Stimulated activated CD8-positive, alpha-beta memory T cell treated with anti-CD3 and anti-CD28 coated beads, Interleukin-15, amount 100 ng/mL, for 4 hours (primary cell): ENCODE measurements around the gene TNFRSF8.
"Not testable (repeated sequence)": the region's sequence is repeated elsewhere in the genome, so short reads cannot be mapped to it uniquely, and the experiment has no call there.

Experiments used
- DNase-seq, 2 donors: peaks; one replicate each; pipeline ENCODE4 v3.0.0-alpha.2; 2020; ENCODE audit warnings: low read depth in 2 of 2

Gene TNFRSF8

GRCh38 chr1:12038356-12039163 lies 24.5 kb upstream of the TNFRSF8 start:
- no peak for DNase-seq

DNA sequence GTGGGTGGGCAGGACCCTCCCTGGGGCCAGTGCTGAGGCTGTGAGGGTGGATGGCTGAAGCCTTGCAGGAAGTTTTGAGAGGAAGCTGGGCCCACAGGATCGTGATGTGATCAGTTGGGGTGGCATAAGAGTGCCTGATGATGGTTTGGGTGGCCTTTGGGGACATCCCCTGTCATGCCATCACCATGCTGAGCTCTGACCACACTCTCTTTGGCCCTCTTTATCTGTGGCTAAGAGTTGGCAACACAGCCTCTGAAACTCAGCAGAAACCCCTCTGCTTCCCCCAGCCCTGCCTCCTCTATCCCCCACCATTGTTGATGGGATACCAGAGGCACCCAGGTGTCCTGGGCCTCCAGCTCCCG lies 24.0 kb upstream of the TNFRSF8 start:
- no peak for DNase-seq

DNA sequence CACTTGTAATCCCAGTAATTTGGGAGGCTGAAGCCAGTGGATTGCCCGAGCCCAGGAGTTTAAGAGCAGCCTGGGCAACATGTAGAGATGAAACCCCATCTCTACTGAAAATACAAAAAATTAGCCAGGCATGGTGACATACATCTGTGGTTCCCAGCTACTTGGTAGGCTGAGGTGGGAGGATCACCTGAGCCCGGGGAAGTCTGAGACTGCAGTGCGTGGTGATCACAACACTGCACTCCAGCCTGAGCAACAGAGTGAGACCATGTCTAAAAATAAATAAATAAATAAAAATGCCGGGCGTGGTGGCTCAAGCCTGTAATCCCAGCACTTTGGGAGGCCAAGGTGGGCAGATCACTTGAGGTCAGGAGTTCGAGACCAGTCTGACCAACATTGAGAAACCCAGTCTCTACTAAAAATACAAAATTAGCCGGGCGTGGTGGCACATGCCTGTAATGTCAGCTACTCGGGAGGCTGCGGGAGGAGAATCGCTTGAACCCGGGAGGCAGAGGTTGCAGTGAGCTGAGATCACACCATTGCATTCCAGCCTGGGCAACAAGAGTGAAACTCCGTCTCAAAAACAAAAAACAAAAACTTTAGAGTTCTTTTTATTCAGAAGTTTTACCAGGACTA lies 23.2 kb upstream of the TNFRSF8 start:
- not testable (repeated sequence) for DNase-seq

DNA sequence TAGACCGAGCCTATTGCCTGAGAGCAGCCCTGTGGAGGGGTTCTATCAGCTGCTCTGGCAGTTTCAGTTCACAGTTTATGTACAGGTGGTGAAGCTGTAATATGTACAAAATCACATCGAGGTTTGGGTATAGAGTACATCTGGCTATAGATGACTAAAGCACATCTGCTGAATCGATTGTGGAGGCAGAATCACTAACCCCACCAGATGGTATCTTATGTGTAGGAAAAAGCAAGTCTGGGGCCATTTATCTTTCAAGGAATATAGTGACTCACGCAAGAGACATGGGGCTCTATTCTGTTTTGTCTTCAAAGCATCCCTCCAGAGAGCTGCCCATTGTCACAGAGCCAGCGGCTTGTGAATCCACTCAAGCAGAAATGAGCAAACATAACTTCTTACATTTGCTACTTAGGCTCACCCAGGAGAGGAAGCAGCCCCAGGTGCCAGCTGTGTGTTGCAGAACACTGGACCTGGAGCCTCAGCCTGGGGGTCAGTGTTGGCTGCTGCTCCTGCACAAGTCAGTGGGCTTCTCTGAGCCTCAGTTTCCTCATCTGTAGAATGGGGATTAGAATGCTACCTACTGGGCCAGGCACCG lies 22.5 kb upstream of the TNFRSF8 start:
- DNase-seq, result no peak

DNA sequence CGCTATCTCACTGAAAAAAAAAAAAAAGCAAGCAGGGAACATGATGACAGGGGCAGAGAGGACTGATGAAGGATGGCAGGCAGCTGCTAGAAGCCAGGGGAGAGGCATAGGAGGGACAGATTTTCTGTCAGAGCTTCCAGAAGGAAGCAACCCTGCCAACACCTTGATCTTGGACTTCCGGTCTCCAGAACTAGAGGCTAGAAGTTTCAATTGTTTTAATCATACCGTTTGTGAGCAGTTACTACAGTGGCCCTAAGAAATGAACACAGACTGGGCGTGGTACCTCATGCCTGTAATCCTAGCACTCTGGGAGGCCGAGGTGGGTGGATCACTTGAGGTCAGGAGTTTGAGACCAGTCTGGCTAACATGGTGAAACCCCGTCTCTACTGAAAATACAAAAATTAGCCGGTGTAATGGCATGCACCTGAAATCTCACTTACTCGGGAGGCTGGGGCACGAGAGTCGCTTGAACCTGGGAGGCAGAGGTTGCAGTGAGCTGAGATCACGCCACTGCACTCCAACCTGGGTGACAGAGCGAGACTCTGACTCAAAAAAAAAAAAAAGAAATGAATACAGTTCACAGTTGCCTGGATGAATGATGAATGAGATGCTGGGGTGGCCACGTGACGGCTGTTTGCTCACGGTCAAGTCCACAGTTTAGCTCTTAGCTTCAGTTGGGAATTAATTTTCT lies 18.8 kb upstream of the TNFRSF8 start:
- DNase-seq, result not testable (repeated sequence)

DNA sequence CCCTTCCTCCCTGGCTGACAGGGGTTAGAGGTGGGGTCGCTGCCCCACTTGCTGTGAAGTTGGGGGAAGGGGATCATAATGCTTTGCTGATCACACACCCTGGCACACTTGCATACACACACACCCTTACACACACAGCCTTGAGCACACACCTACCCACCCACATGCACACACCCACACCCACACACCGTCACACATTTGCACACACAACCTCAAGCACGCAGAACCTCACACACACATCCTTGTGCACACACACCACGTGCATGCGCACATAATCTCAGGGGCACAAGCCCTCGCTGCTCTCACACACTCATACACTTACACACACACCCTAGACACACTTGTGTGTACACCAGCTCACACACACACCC lies 16.4 kb upstream of the TNFRSF8 start:
- no peak for DNase-seq

DNA sequence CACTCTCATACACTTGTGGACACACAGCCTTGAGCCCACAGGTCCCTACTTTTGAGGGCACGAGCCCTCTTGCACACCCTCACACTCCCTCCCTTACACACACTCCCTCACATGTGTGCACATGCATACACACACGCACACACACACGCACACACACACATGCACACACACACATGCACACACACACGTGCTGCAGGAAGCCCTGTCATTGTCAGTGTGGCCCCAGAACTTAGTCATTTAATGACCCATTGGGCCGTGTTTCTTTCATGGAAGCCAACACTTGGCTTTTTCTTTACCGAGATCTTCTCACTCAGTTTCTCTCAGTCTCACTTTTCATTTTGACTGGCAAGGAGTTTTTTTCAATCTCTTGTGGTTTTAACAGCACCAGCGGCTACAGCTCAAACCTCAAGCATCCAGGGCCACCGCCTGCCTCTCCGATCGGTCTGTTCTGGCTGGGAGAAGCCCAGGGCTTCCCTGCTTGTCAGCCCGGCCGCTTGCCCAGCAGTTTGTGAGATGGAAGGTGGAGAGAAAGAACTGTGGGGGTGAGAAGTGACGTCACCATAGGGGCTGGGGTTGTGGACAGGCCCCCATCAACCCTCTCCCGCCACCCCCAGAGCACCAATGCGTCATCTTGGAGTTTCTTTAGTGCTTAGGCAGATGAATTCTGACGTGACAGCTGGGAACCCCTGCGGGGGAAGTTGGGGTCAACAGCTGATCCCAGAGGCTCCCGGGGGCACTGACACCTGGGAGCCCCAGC lies 15.8 kb upstream of the TNFRSF8 start:
- DNase-seq, result peak; percentile 24 to 41

DNA sequence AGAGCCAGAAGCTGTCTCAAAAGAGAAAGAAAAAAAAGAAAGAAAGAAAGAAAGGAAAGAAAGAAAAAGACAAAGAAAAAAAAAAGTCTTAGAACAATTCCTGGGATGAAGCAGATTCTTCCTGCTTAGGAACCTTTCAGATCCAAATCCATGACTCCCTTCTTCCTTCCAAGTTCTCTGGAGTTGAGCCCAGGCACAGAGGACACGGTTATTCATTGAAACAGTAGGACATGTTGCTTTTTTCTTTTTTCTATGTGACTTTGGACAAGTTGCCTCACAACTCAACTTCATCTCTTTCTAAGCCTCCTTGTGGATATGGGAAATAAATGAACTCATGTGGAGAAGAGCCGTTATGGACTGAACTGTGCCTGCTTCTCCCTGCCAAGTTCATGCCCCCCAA lies 14.7 kb upstream of the TNFRSF8 start:
- DNase-seq, result no peak

- no peak for DNase-seq
Measured at GRCh38 chr1:12049616-12050015, 13.5 kb upstream of the TNFRSF8 start.

DNA sequence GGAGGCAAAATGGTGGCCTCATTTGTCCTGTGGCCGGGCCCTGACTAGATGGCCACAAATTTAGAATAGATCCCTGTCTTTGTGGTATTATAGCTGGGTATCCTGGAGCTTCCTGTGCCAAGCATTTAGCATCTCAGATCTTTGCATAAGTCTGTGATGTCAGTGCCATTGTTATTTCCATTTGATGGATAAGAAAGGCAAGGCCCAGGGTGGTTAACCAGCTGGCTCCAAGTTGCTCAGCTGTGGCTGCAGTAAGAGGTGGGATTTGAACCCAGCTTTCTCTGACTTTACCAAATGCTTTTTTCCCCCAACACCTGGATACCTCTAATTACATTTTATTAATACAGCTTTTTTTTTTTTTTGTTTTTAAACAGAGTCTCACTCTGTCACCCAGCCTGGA lies 11.7 kb upstream of the TNFRSF8 start:
- no peak for DNase-seq

- DNase-seq, result no peak
Measured at GRCh38 chr1:12052008-12052573, 11.0 kb upstream of the TNFRSF8 start.

DNA sequence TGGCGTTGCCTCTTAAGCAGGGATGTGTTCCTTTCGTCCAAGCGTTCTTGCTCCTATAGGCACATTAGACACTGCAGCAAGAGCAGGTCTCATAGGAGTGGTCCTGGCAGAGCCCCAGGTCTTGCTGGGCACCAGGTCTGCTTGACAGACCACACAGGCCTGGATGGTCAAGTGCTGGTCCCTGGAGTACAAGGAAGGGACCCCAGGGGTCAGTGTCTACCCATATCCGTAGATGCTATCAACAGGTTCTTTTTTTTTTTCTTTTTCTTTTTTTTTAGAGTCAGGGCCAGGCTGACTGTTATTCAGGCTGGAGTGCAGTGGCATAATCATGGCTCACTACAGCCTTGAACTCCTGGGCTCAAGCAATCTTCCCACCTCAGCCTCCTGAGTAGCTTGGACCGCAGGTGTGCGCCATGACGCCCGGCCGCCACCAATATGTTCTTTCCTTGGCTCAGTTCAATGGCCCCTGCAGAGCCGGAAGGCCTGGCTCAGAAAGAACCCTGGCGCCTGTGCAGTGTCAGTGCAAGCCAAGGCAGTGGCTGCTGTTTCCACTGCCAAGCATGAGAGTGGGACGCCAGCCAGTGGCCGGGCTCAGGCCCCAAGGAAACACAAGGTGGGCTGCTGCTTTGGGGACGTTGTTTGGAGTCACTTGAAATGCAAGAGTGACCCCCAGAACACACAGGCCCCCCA lies 10.0 kb upstream of the TNFRSF8 start:
- DNase-seq, result no peak

DNA sequence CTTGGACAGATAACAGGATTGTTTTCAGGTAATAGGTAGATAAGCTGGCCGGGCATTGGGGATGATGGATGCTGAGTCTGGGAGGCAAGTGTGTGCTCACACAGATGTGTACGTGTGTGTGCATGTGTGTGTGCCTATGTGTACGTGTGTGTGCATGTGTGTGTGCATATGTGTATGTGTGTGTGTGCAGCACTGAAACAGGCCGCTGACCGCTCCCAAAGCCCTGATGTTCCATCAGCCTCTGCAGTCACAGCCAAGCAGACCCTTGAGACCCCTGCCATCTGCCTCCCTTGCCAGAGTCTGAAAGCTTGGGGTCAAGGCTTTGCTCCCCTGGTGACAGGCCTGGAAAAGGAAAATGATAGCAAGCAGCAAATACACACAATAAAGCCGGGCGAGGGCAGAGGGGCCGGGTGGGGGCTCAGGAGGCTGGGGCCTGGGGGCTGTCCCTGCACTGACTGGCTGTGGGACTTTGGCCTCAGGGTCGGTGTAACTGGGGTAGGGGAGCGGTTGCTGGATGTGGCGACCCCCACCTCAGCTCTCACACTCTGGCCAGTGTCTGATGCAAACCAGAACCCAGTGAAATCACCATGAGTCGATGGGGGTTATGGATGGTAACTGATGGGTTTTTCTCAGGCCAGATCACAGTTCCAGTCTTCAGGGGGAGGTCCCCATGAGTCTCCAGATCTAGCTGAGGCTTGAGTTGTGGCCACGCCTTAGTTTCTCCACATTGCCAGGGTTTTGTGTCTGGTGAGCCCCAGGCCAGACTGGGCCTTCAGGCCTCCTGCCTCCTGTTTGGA lies 9.2 kb upstream of the TNFRSF8 start:
- no peak for DNase-seq

DNA sequence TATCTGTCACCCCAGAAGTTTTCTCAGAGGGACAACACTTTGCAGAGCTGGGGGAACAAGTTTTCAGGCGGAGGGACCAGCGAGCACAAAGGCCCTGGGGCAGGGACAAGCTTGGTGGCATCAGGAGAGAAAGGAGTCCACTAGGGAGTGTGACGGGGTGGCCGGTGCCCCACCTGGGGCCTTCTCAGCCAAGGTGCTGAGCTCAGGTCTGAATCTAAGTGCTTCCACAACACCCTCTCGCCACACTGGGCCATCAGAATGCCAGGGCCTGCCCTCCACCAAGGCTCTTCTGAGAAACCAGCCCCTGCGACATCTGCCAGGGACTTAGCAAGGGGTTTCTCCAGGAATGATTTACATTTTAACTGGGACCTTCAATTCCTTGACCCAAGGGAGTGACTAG lies 7.8 kb upstream of the TNFRSF8 start:
- no peak for DNase-seq

- DNase-seq, result no peak
Measured at GRCh38 chr1:12056331-12056841, 6.7 kb upstream of the TNFRSF8 start.

- no peak for DNase-seq
Measured at GRCh38 chr1:12057382-12057781, 5.7 kb upstream of the TNFRSF8 start.

- no peak for DNase-seq
Measured at GRCh38 chr1:12057940-12058687, 5.0 kb upstream of the TNFRSF8 start.

DNA sequence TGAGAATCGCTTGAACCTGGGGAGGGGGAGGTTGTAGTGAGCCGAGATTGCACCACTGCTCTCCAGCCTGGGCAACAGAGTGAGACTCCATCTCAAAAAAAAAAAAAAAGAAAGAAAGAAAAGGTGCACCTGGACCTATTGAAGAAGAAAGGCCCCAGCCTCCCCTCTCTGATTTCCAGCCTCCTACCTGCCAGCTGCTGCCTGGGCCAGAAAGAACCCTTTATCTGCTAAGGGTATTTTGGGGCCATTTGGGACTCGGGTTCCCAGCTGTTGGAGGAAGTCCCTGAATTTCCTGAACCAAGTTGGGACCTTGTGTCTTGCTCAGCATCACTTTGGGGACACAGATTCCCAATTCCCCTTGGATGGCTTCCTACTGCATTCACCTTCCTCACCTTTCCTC lies 3.9 kb upstream of the TNFRSF8 start:
- DNase-seq, result no peak
